ENCODE measurements around the gene ZC3HAV1L.
A peak's percentile ranks its signal among the peaks of the same experiment; 100 is the strongest.
"Not testable (repeated sequence)": the region's sequence is repeated elsewhere in the genome, so short reads cannot be mapped to it uniquely, and the experiment has no call there.

Gene ZC3HAV1L, protein sequence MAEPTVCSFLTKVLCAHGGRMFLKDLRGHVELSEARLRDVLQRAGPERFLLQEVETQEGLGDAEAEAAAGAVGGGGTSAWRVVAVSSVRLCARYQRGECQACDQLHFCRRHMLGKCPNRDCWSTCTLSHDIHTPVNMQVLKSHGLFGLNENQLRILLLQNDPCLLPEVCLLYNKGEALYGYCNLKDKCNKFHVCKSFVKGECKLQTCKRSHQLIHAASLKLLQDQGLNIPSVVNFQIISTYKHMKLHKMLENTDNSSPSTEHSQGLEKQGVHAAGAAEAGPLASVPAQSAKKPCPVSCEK

GRCh38 chr7:139035586-139036353 is at the start of gene ZC3HAV1L:
Gene ZC3HAV1L, minus strand, starts transcription at chr7:139036042. Its CDS starts 25 bp downstream, at chr7:139036017.
- peak; percentile 91 for DNase-seq

DNA sequence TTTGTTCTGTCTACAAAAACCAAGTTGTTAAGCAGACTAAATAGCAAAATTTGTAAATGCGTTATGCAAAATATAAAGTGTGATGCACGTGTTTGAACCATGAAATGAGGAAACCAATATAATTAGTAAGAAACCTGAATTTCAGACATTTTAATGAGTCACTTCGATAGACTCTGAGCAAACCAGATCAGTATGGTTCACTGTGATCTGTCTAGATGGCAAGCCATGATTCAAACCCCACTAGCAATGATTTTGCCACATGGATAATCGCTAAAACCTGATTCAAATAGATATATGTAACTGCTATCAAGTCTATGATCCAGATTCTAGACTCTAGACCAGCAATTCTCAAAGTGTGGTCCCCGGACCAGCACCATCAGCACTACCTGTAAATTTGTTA is 48.9 kb upstream of the ZC3HAV1L start:
- DNase-seq: no peak

DNA sequence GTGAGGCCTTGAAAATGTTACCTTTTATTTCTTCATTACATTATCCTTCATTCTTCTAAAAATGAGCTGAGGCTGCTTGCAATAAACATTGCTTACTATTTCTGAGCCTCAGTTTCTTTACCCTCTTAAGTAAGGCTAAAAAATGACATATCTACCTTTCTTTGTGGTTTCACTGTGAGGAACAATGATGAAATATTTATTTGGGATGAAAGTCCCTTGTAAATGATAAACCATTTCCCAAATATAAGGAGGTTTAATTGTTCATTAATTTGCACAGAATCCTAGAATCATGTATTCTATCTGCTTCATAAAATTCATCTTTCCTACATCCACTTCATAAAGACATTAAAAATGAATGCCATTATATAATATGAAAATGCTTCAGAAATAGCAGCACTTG is 45.7 kb upstream of the ZC3HAV1L start:
- DNase-seq: no peak

DNA sequence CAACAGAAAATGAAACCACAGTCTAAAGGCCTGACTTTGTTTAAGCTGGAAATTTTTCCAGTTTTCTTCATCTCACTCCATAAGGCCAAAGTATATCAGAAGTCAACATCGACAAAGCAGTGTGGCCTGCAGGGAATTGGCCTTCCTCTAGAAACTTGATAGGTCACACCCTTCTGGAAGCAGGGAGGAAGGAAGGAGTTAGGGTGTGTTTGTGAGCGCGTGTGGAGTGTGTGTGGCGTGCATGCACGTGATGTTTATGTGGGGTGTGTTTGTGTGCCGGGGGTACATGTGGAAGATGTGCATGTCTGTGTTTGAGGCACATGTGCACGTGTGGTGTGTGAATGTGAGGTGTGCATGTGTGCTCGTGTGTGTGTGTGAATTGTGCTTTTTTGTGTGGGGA is 45.1 kb upstream of the ZC3HAV1L start:
- no peak for DNase-seq

DNA sequence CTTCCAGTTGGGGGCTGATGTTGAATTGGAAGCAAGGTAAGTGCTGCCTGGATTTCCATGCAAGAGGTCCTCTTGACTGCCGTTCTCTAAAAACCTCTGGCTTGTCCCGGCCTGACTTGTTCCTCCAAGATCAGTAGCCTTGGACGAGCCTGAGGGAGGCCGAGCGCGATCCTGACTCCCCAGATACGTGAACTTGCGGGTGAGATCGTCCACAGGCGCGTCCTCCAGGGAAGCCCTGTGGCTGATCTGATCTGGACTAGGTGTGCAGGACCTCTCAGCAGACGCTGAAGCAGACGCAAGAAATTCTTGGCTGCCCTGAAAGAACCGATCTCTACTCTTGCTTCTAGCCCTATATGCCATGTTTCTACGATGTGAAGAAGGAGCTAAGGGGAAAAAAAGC is 44.0 kb upstream of the ZC3HAV1L start:
- DNase-seq: no peak

DNA sequence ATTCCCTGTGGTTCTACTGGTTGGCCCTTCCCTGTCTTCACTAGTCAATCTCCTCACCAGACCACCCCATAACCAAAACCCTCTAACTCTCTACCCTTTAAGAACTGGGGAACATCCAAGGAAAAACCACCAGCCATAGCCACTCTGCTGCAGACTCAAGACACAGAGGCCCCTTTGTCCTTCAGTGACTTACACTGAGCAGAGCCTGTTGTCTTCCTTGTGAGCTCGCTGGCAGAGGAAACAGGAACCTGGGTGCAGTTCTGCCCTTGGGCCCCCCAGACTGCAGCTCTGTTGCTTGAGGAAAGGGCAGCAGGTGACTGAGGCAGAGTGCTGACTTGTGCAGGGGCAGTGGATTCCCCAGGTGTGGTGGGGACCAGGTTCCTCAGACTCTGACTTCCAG is 43.1 kb upstream of the ZC3HAV1L start:
- no peak for DNase-seq

GRCh38 chr7:139078399-139078798 is 42.6 kb upstream of the ZC3HAV1L start:
- DNase-seq: no peak

- DNase-seq: not testable (repeated sequence)
Observed at GRCh38 chr7:139077706-139078105, 41.9 kb upstream of the ZC3HAV1L start.

DNA sequence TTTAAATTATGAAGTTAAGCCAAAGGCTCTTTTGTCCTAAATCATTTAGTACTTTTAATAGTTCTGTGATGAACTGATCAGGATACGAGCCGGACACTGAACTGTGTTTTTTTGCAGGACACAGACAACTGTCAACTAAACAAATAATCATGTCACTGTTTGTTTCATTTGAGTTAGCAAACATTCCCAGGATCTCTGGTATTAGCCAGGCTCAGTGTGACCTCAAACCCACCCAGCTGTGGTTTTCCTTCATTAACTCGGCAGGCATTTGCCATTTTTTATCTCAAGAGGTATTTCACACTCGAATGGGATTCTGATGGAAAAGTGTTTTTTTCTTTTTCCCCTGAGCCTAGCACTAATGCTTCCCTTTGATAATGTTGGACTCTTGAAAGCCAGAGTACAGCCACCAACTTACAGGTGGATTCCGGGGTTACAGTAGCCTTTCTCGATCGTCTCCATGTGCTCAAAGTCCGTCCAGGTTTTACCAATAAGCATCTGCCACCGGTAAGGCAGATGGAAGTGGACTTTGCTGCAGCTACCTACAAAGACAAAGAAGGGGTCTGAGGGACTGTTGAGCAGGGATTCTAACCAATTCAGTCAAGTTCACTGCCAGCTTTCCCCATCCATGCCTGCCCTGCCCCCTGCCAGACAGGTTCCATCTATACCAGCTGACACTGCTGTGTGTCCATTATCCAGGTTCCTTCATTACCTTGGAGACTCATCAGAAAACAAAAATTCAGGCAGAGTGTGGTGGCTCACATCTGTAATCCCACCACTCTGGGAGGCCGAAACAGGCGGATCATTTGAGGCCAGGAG is 40.2 kb upstream of the ZC3HAV1L start:
- DNase-seq: no peak

GRCh38 chr7:139075031-139075652 is 39.3 kb upstream of the ZC3HAV1L start:
- DNase-seq: peak; percentile 73

- no peak for DNase-seq
Observed at GRCh38 chr7:139072796-139073195, 37.0 kb upstream of the ZC3HAV1L start.

DNA sequence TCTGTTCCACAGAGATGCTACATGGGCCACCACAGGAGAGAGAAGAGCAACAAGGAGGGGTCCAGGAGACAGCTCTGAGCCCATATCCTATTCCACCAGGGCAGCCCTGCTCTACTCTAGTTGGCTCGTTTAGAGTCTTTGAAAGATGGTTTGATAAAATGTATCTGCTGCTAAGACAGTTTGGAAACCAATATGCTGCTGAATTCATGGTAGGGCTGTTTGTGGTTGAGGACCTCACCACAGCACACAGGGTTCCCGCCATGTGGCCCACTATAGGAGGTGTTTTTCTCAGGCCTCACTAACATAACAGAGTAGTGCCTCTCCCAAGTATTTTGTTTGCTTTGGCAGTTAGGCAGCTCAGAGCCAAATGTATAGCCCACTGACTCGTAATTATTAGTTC is 35.8 kb upstream of the ZC3HAV1L start:
- DNase-seq: no peak

GRCh38 chr7:139068544-139069399 is 32.9 kb upstream of the ZC3HAV1L start:
- DNase-seq: no peak

- DNase-seq: no peak
Observed at GRCh38 chr7:139066315-139066714, 30.5 kb upstream of the ZC3HAV1L start.

GRCh38 chr7:139065323-139065722 is 29.5 kb upstream of the ZC3HAV1L start:
- no peak for DNase-seq

DNA sequence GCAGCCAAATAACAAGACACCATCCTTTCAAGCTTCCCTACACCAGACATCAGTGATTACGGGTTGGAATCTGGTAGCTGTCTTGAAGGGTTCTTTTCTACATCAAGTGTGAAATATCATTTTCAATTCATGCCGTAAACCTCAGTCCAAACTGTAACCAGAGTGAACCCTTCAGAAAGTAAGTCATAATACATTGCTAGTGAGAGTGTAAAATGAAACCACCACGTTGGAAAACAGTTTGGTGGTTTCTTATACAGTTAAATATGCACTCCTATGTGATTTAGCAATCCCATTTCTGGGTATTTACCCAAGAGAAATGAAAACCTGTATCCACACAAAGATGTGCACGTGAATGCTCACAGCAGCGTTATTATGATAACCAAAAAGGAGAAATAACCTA is 25.6 kb upstream of the ZC3HAV1L start:
- DNase-seq: no peak

GRCh38 chr7:139060695-139061237 is 24.9 kb upstream of the ZC3HAV1L start:
- no peak for DNase-seq

GRCh38 chr7:139059905-139060304 is 24.1 kb upstream of the ZC3HAV1L start:
- no peak for DNase-seq

DNA sequence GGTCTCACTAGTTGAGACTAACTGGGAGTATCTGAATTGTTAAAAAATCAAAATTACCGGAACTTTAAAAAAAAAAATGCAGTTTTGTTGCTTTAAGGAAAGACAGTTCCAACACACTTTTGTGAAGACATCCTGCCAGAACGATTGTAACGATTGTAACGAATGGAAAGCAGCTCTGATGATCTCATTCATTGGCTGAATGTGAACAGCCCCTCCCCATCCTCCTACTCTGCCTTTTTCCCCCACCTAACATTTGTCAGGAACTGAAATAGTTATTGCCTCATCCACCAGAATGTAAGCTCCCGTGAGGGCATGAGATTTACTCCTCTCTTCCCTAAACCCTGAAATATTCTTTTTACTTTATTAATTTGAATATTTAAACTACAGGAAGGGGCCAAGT is 23.1 kb upstream of the ZC3HAV1L start:
- no peak for DNase-seq

DNA sequence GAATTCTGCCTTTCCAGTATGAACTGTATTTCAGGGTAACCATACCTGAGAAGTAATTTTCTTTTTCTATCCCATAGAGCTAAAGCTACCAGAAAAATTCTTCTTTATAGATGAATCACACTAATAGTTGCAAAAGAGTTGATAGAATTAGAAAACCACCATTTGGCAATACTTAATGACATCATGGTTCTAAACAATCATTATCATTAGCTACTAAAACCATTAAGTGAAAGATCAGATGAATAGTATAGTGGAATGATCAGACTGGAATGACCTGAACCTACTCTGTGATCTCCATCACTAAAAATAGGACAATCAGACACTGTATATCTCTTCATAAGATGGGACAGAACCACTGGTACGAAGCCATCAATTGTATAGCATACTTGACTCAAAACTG is 19.8 kb upstream of the ZC3HAV1L start:
- no peak for DNase-seq

DNA sequence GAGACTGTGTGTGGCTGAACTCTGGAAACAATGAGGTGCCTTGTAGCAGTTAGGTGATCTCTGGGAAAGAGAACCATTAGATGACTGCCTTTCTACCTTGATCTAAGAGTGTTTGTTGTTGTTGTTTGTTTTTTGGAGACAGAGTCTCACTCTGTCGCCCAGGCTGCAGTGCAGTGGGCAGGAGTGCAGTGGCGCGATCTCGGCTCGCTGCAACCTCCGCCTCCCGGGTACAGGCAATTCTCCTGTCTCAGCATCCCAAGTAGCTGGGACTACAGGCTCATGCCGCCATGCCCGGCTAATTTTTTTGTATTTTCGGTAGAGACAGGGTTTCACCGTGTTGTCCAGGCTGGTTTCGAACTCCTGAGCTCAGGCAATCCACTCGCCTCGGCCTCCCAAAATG is 18.8 kb upstream of the ZC3HAV1L start:
- not testable (repeated sequence) for DNase-seq

DNA sequence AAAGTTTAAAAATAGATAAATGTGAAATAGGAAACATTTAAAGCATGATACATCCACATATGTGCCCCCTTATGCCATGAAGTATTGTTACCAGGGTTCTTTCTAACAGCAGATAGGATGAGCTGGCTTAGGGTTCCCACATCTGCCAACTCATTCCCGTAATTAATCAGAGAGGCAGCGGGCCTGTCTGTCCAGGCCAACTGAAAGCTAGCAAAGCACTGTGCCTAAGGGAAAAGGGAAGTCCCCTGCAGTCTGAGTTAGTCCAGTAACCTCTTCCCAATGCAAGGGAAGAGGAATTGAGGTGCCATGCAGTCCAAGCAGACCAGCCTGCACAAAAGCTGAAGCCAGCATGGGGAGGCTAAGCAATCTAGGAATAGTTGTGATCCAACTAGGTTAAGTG is 18.3 kb upstream of the ZC3HAV1L start:
- DNase-seq: peak; percentile 57

Data from islet precursor cell (in vitro differentiated cells).